Activated T-cell treated with anti-CD3 and anti-CD28 coated beads for 24 hours (primary cell): Measurements from ENCODE around the gene TSPAN13.

Experiments used
- DNase-seq: peaks from one replicate; pipeline ENCODE4 v3.0.0-alpha.2; 2020; ENCODE audit warnings: low read depth

The TSPAN13 gene

GRCh38 chr7:16812542-16813231, 59.1 kb downstream of the TSPAN13 start:
- DNase-seq = no peak

- no peak for DNase-seq
These were observed 59.7 kb downstream of the TSPAN13 start for GRCh38 chr7:16813232-16813616.

- no peak for DNase-seq
These were observed 61.4 kb downstream of the TSPAN13 start for GRCh38 chr7:16815001-16815400.

- DNase-seq = no peak
These were observed 63.3 kb downstream of the TSPAN13 start for GRCh38 chr7:16816824-16817223.

GRCh38 chr7:16817536-16817935, 64.0 kb downstream of the TSPAN13 start:
- DNase-seq = no peak

DNA sequence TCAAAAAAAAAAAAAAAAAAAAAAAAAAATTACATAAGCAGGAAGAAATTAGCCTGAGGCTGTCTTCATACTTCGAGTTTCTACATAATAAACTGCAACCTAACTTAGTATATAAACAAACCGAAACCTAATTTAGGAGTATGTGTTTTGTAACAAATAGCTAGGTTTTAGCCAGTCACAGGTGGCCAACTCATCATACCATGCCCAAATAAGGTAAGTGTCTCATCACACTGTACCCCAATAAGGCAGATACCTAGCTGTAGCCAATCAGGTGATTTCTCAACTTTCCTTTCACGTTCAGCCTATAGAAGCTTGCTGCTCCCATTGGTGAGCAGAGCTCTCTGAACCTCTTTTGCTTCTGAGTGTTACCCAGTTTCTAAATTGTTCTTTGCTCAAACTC, 65.2 kb downstream of the TSPAN13 start:
- no peak for DNase-seq

- no peak for DNase-seq
These were observed 68.5 kb downstream of the TSPAN13 start for GRCh38 chr7:16822029-16822428.

- no peak for DNase-seq
These were observed 72.5 kb downstream of the TSPAN13 start for GRCh38 chr7:16826060-16826459.

GRCh38 chr7:16833373-16833772, 79.8 kb downstream of the TSPAN13 start:
- no peak for DNase-seq
